COR-L47 (cell line): ENCODE results near the gene ATP11B.
A peak's percentile ranks its signal among the peaks of the same experiment; 100 is the strongest.

Experiments used
- DNase-seq: peaks from one replicate; lab custom pipeline; 2025; lab: John Stamatoyannopoulos, UW

The ATP11B gene

GRCh38 chr3:182954553-182955235 is 161.4 kb downstream of the ATP11B start:
- DNase-seq = no peak

GRCh38 chr3:182957226-182957625 is 163.9 kb downstream of the ATP11B start:
- DNase-seq = no peak

- no peak for DNase-seq
Observed at GRCh38 chr3:182957676-182958266, 164.5 kb downstream of the ATP11B start.

GRCh38 chr3:182959474-182960350 is 166.4 kb downstream of the ATP11B start:
- DNase-seq = peak; percentile 74

DNA sequence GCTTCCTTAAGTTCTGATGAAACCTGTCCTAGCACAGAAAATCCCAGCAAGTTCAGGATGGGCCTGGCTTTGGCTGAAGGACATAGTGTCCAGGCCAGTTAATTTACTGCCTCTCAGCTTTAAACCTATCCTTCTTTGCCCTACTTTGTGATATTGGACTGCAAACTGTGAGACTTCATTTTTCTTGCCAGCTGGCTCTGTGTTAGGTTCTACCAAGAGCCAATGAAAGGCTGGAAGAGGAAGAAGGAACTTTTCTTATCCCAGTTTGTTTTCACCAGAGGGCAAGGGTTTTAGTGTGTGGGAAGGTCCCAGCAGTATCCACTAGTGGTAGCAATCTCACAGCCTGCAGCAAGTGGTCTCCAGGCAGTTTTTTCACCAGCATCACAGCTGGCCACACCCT is 168.9 kb downstream of the ATP11B start:
- no peak for DNase-seq

GRCh38 chr3:182964179-182964578 is 170.9 kb downstream of the ATP11B start:
- DNase-seq = no peak

DNA sequence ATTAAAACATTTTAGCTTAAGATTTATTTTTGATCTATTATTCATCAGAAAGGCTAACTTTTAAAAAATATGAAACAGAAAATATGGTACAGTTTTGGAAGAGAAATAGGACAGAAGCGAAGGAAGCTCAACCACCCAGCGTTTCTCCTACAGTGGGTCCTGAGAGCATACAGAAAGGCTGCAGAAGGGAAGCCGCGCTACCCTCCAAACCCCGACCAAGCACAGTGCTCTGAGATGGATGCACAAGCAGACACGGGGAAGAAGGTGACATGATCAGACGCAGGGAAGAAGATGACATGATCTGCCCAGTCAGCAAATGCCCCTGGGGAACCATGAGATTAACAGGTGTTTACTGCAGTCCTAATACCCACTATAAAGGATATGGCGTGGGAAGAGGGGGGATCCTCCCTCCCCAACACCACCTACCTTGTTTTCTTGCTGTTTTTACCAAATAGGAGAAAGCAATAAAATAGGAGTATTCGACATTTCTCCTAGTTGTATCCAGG is 172.6 kb downstream of the ATP11B start:
- no peak for DNase-seq

GRCh38 chr3:182967218-182968204 is 174.2 kb downstream of the ATP11B start:
- no peak for DNase-seq

DNA sequence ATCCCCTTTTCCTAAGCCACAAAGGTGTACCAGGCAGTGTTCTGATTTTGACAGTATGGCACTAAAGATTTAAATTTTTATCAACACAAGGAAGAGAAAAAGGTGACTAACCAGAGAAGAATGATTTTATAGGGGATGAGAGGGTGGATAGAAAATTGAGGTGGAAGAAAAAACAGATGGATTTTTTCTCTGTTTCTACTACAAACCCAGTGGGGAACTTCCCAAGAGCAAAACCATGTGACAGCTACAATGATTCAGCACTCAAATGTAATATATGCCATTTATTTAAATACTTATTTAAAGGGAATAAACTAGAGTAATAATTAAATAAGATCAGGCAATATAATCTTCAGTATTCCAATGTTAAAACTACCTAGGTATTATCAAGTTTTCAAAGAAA is 176.0 kb downstream of the ATP11B start:
- no peak for DNase-seq

- DNase-seq = no peak
Observed at GRCh38 chr3:182969853-182970252, 176.5 kb downstream of the ATP11B start.

DNA sequence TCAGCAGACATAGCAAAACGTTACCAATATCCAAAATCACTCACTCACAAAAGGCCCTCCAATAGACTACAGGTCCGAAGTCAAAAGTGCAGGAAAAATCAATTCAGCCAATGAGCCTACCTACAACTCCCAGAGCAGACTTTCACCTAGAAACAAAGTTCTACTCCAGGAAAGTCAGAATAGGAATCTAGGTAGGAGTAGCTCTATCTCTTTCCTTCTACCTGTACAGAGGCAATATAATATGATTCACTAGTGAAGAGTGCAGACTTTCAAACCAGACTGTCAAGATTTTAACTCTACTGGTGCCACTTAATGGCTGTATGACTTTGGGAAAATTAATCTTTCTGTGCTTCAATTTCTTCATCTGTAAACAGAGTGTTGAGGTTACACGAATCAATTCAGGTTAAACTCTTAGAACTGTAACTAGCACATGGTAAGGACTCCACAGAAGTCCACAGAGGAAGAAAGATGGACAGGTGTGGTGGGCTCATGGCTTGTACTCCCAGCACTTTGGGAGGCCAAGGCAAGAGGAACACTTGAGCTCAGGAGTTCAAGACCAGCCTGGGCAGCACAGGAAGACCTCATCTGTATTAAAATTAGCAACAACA is 177.6 kb downstream of the ATP11B start:
- DNase-seq = no peak
